ENCODE results near the gene GABRR2.

The GABRR2 gene

GRCh38 chr6:89290401-89291155 lies 24.5 kb downstream of the GABRR2 start:
- DNase-seq = peak; percentile 41

GRCh38 chr6:89289710-89290109 lies 25.4 kb downstream of the GABRR2 start:
- no peak for DNase-seq

GRCh38 chr6:89287351-89288028 lies 27.6 kb downstream of the GABRR2 start:
- no peak for DNase-seq

GRCh38 chr6:89286516-89286915 lies 28.6 kb downstream of the GABRR2 start:
- no peak for DNase-seq

GRCh38 chr6:89284963-89285735 lies 29.9 kb downstream of the GABRR2 start:
- DNase-seq = no peak

GRCh38 chr6:89284081-89284480 lies 31.0 kb downstream of the GABRR2 start:
- DNase-seq = no peak

- DNase-seq = no peak
Measured at GRCh38 chr6:89282749-89283148, 32.4 kb downstream of the GABRR2 start.

GRCh38 chr6:89281779-89282246 lies 33.3 kb downstream of the GABRR2 start:
- DNase-seq = peak; percentile 53

- DNase-seq = no peak
Measured at GRCh38 chr6:89278956-89279355, 36.1 kb downstream of the GABRR2 start.

- DNase-seq = no peak
Measured at GRCh38 chr6:89275900-89276299, 39.2 kb downstream of the GABRR2 start.

GRCh38 chr6:89273816-89274215 lies 41.3 kb downstream of the GABRR2 start:
- no peak for DNase-seq

GRCh38 chr6:89272596-89272995 lies 42.5 kb downstream of the GABRR2 start:
- no peak for DNase-seq

- DNase-seq = no peak
Measured at GRCh38 chr6:89270951-89271721, 44.0 kb downstream of the GABRR2 start.

GRCh38 chr6:89269981-89270380 lies 45.1 kb downstream of the GABRR2 start:
- no peak for DNase-seq

- DNase-seq = no peak
Measured at GRCh38 chr6:89269252-89269651, 45.8 kb downstream of the GABRR2 start.

- no peak for DNase-seq
Measured at GRCh38 chr6:89268776-89269175, 46.3 kb downstream of the GABRR2 start.

- no peak for DNase-seq
Measured at GRCh38 chr6:89267918-89268317, 47.2 kb downstream of the GABRR2 start.

- no peak for DNase-seq
Measured at GRCh38 chr6:89264296-89264695, 50.8 kb downstream of the GABRR2 start.

GRCh38 chr6:89260832-89261231 lies 54.3 kb downstream of the GABRR2 start:
- peak; percentile 58 for DNase-seq

GRCh38 chr6:89260310-89260709 lies 54.8 kb downstream of the GABRR2 start:
- no peak for DNase-seq

- DNase-seq = no peak
Measured at GRCh38 chr6:89258912-89259311, 56.2 kb downstream of the GABRR2 start.

GRCh38 chr6:89257781-89258180 lies 57.3 kb downstream of the GABRR2 start:
- DNase-seq = no peak

GRCh38 chr6:89257346-89257745 lies 57.8 kb downstream of the GABRR2 start:
- DNase-seq = no peak
